ENCODE results near the gene SNRPA1.

SNRPA1 gene

GRCh38 chr15:101318147-101318819 lies 23.2 kb upstream of the SNRPA1 start:
- no peak for DNase-seq

DNA sequence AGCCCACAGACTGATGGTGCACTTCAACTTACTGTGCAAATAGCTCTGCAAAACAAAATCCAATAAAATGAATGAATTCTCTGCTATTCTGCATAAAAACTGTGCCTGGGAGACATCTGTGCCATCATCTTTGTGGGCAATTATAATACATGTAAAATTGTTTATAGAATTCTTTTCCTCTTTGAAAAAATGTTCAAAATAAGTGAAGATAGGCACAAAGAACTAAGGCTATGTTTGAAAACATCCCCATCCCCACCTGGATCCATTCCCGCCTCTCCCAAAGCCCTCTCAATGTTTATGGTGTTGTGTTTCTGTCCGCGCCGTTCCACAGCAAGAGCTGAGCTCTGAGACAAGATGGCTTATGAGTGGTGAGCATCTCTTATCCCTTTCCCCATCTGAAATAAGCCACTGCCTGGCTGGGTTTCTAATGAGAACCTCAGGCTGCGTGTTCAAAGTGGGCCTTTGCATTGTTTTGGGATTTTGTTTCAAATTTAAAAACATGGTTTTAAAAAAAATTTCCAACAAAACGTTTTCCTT lies 22.4 kb upstream of the SNRPA1 start:
- DNase-seq: no peak

GRCh38 chr15:101316529-101316928 lies 21.5 kb upstream of the SNRPA1 start:
- no peak for DNase-seq

DNA sequence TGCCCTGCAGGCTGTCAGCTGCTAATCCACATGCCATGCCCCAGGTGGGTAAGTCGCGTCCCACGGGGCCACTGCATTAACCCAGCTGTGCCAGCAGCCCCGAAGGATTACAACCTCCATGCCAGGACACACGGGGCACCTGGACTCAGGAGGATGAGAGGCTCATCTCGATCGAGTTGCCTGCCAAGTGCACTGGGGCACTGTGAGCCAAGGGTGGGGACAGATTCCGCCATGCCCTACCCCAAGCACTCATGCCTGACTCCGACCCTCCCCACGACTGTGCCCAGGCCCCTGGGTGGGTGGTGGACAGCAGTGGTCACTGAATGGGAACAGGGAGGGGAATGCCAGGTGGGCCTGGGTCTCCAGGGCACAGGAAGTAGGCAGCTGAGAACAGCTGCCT lies 20.7 kb upstream of the SNRPA1 start:
- DNase-seq: no peak

DNA sequence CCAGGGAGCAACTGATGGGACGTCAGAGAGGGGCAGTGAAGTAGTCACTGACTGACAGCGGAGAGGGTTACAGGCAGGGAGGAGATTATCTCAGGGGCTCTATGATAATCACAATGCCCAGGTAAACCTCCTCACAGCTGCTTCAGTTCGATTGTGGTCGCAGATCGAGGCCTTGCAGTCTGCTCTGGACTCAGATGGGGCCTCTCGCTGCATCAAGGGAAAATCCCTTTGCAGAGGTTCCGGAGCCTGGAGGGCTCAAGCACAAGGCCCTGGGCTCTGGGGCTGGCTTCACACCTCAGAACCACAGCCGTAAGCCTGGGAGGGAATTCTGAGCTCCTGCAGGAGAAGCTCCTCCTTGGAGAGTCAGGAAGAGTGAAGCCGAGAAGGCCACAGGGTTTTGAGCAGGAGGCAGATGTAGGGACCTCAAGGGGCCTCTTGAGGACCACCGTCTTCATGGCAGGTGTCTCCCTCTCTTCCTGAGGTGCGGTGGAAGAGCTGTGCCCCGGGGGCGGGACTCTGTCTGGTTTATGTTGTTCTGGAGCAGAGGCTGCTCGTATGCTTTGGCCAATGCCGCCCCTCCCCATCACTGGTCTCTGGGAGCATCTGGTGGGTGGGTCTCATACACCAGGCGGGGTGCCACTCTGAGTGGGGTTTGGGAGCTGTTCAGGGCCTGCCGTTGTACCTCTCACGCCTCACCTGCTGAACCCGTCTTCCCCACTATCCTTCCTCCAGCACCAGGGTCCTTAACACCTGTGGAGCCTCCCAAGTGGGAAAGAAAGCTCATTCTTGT lies 19.5 kb upstream of the SNRPA1 start:
- no peak for DNase-seq

DNA sequence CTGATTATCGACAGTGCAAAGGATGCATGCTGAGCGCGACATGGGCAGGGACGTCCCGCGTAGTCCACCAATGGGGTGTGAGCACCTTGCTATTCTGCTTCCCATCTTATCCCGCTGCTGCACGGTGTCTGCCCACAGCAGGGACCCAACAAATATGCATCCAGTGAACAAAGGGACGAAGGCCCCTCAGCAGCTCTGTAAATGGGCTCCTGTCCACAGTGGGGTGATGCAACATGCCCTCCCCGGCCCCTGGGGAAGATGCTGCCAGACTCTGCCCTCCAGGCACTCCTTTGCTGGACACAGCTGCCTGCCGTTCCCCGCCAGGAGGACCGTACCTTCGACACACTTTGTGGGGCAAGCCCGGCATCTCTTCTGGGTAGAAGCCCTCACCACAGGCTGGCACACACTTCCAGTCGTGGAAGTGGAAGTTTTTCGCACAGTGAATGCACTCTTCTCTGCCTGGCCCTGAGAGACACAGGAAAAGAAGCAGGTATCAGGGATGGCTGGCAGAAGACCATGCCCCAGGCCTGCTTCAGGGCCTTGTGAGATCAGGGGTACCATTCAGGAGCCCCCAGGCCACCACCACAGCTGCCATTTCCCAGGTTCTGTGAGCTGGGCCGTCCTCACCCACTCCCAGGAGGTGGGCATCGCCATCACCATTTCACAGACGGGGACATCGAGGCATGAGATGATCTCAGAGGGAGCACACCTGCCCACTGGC lies 18.2 kb upstream of the SNRPA1 start:
- no peak for DNase-seq

DNA sequence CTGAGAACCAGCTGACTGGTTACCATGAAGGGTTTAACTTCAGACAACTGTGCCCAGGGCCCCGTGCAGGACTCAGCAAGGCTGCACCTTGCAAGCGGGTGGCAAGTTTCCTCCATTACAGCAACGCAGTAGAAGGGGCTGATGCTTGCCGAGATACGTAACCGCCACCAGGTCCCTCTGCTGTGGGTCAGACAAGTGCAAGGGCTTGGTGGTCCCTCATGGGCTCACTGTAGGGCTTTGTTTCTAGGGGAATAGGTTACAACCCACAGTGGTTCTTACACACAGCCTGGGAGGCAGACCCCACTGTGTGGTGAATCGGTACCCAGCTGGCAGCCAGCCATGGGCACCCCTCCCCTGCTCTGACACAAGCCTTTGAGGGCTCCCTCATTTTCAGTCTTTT lies 15.5 kb upstream of the SNRPA1 start:
- no peak for DNase-seq

- DNase-seq: no peak
Observed at GRCh38 chr15:101310161-101310480, 15.1 kb upstream of the SNRPA1 start.

DNA sequence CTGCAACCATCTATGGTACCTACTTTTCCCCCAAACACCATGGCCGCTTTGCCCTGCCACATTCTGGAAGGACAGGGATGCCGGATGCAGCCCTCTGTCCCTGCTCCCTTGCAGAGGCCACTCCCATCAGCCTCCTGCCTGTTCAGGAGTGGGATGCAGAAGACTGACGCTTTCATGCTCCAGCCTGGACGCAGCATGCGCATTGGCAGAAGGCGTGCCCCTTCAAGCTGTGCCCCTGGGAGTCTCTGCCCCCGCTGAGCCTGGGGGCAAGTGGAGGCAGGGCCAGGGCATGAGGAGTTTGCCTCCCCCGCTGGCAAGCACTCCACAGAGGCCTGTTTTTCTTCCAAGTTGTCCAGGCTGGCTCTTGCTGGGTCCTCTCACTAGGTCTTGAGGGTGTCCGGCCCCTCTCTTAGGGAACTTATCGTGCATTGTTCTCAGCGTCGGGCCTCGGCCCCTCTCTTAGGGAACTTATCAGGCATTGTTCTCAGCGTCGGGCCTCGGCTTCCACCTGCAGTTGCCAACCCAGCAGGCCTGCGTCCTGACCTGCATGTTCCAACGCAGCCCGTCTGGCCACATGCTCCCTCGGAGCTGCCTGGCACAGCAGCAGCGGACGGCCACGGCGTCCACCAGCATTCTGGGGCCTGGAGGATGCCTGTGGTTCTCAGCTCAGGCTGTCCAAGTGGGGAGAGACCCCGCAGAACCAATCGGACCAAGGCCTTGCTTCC lies 14.6 kb upstream of the SNRPA1 start:
- DNase-seq: no peak

DNA sequence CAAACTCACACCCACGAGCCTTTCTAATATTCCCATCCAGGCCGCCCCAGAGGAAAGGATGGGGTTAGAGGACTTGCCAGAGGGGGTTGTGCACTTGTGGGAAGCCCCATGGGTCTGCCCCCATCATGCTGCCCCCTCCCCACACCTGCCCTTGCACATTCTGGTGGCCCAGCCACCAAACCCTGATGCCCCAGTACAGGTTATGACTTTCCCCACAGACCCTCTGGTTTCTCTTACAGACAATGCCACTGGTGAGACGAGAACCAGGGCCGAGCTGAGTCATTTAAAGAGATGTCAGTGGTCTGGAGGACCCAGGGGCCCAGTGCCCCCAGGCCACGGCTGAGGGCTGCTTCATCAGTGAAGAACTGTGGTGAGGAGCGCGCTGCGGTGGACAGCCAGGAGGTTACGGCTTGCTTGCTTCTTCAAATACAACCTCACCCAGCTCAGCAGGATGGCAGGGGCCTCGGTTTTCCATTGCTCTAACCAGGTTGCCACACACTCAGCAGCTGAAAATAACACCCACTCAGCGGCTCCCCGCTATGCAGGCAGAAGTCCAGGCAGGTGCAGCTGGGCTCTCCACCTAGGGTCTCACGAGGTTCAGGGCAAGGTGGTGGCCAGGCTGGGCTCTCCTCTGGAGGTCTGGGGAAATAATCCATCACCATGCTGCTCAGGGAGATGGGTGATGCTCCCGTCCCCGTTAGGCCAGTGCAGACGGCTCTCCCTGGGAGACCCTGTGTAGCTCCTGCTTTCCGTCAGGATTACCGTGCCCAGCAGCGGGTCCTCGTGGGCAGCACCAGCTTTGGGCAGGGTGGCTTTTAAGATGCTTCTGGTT lies 13.8 kb upstream of the SNRPA1 start:
- DNase-seq: peak; percentile 45 to 65

DNA sequence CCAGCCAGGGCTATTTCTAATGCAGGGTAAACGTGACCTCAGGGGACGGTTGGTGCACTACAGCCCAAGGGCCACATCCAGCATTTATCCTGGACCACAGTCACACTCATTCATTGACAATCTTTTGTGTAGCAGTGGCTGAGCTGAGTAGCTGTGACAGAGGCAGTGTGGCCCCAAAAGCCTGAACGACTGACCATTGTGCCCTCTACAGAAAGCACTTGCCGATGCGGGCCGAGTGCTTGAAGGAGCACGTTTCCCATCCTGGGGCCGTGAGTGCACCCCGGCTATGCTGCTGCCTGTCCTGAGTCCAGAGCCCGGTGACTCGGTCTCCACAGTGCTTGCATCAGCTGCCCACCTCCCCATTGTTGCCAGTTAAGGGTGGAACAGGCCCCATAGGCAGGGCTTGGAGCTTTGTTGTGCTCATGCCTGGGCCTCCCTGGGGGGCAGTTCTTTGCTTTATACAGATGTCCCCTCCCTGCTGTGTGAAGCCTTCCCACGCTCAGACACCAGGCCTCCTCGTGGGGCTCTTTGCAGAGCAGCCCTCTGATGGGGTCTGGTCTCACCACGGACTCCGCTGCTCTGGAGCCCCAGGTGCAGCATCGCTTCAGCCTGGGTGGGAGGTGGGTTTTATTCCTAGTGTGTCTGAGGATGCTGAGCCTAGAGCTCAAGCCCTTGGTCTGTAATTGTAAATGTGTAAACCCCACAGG lies 13.0 kb upstream of the SNRPA1 start:
- DNase-seq: no peak

GRCh38 chr15:101307048-101307896 lies 12.2 kb upstream of the SNRPA1 start:
- DNase-seq: peak; percentile 59 to 63

DNA sequence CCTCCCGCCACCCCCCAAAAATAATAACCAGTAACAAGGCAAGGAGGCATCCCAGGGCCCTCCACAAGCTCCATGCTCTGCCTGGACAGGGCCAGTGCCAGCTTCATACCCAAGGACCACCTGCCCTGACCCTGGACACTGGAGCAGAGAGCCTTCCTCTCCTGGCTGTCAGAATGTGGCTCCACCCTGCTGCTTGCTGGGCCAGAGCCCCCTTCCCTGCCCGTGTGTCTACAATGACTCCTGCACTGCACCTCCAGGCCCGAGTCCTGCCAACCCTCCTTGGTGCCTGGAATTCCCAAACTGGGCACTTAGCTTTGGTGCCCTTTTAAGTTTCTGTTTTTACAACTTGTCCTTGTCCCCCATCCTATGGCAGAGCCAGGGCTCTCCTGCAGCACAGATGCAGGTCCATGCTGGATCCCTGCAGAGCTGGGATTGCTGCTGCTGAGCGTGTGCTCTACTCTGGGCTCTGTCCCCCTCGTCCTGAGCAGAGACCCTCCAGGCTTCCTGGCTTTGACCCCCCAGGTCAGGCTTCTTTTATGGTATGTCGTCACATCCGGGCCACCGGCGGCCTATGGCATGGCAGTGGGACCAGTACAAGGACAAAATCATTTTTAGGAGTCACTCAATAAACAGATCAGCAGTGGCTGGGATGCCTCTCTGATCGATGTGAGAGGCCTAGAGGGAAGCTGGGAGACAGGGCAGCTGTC lies 11.4 kb upstream of the SNRPA1 start:
- DNase-seq: no peak

DNA sequence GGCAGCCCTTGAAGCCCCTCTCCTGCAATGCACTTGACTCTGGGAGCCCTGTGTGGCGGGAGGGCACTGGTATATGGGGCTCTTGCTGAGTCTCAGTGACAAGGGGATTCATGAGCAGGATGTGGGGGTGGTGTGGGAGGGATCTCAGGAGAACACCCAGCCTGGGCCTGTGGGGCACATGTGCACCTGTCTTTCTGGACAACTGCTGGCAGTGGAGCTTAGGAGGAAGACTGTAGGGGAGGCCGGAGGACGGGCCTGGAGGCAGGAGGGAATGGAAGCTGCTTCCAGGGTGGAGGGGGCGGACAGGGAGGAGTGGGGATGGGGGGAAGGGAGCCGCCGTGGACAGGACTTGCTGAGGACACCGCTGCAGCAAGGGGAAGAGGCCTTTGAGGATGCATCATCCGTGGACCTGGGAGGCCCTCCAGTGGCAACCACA lies 10.8 kb upstream of the SNRPA1 start:
- DNase-seq: no peak

DNA sequence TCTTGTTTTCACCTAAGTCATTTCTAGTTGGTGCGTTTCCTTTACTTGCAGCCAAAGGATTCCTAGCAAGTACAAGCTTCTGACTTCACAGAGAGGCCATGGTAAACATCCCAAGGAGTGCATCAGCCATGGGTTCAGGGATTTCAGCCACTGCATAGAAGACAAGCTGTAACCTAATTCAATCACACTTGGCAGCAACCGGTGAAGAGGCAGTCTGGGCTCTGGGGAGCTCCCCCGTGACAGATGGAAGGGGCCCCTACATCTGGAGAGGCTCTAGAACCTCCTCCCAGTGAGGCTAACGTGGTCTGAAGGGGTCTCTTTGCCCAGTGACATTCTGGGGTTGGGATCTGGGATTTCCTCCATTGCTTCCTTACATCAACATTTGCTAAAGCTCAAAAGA lies 8.4 kb upstream of the SNRPA1 start:
- DNase-seq: no peak

DNA sequence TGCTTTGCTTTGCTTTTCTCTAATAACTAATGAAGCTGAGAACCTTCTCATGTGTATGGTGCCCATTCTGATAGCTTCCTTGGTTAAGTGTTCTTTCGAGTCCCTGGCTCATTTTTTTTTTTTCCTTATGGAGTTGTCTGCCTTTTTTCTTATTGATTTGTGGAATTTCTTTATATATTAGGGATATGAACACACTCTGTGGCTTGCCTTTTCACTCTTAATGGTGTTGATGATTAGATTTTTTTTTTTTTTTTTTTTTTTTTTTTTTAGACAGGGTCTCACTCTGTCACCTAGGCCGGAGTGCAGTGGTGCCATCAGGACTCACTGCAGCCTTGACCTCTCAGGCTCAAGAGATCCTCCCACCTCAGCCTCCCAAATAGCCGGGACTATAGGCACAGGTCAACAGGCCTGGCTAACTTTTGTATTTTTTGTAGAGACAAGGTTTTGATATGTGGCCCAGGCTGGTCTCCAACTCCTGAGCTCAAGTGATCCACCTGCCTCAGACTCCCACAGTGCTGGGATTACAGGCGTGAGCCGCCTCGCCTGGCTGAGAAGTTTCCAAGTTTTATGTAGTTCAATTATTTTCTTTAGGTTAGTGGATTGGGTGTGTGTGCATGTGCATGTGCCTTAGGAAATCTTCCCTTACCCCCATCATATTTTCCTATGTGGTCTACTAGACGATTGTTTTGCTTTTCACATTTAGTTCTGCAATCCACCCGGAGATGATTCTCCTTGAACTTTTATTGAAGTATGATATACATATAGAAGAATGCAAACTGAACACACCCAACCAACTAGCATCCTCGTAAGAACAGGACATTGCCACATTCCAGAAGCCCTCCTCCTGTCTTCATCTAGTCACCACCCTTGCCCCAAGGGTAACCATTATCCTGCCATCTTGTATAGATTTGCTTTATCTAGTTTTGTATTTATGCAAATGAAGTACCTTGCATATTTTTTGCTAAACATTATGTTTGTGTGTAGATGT lies 1.7 kb upstream of the SNRPA1 start:
- no peak for DNase-seq

GRCh38 chr15:101295607-101296161 lies 636 bp upstream of the SNRPA1 start:
- peak in 1 of 2 experiments; percentile 51 for DNase-seq

DNA sequence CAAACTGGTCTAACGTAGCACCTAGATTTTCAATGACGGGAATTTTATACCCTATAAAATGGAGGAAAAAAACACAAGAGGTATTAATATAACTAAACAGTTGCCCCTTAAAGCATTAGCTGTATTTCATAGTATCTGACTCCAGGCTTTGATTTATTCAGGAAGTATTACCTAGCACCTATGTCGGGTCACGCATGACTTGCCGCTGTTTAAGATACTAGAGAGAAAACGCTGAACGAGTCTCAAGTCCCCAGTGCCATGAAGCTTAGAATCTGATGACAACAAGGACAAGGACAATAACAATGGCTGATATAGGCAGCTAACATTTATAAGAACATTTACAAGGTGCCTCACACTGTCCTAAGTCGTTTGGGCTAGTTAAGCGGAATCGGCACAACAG lies 1.9 kb downstream of the SNRPA1 start:
- DNase-seq: peak; percentile 17 to 34
